ENCODE measurements around the gene CACNA1C. TPM values are rescaled to one million over a fixed set of nuclear protein-coding genes. Genes with fewer than 3 reads are reported as not detected.

The CACNA1C gene
- total and polyA plus RNA-seq, 10 of the 15 experiments (the other 5 are each of a cell fraction or from before 2014, with no cell fraction given): under 0.01 to 0.15 (median 0.09) TPM; not detected in 5

- TF ChIP-seq ZNF274 (IDR thresholded peaks at IDR 0.05; ENCODE audit: insufficient read depth, insufficient read length) (no peak), CBX3 (IDR thresholded peaks at IDR 0.05; ENCODE audit: borderline replicate concordance, low read depth) (no peak), CEBPB (IDR thresholded peaks at IDR 0.05; ENCODE audit: borderline replicate concordance in 1 of 2, low read depth in 2 of 2, low read length in 2 of 2) (no peak), SUPT20H (IDR thresholded peaks at IDR 0.05; ENCODE audit: borderline replicate concordance, control insufficient read depth, low read depth, low read length) (no peak), CHD1 (IDR thresholded peaks at IDR 0.05; ENCODE audit: low read depth, low read length) (no peak), NR2F1 (conservative IDR thresholded peaks at IDR 0.05) (no peak), SUZ12 (IDR thresholded peaks at IDR 0.05; ENCODE audit: unreplicated experiment) (no peak), MXI1 (IDR thresholded peaks at IDR 0.05; ENCODE audit: low read depth, low read length) (no peak), ELK1 (IDR thresholded peaks at IDR 0.05; ENCODE audit: low read depth, low read length) (no peak)
Measured at GRCh38 chr12:2560356-2560755, 507.6 kb downstream of the CACNA1C start (continued).

- CTCF ChIA-PET: no interaction called here
- Histone ChIP-seq H3K36me3 (ENCODE audit: control insufficient read depth in 2 of 2, insufficient read depth in 2 of 2, low read length in 1 of 2) (no peaks in the 10 kb centered on the region), H3K9ac (ENCODE audit: control insufficient read depth, insufficient read depth, low read length) (no peak overlapping the region), H3K27me3 (replicated peaks in 1 of 2; ENCODE audit: control insufficient read depth in 2 of 2, insufficient read depth in 2 of 2, low read length in 1 of 2) (peaks cover 3 to 5% of the 10 kb centered on the region in 2 experiments; a peak in 3 of 4 replicates), H3K27ac (ENCODE audit: control insufficient read depth, insufficient read depth) (no peak overlapping the region), H4K20me1 (ENCODE audit: control insufficient read depth, insufficient read depth) (no peaks in the 10 kb centered on the region), H3K4me2 (ENCODE audit: control insufficient read depth, insufficient read depth) (no peak overlapping the region), H3K4me3 (no peak overlapping the region), H3K4me1 (ENCODE audit: control insufficient read depth, insufficient read depth, low read length) (no peaks in the 10 kb centered on the region), H3K79me2 (ENCODE audit: control insufficient read depth, insufficient read depth, low read length) (no peaks in the 10 kb centered on the region), H3K9me3 (replicated peaks; ENCODE audit: control insufficient read depth, insufficient read depth, low read length) (no peaks in the 10 kb centered on the region), H2AFZ (ENCODE audit: control insufficient read depth, low read depth, low read length) (no peak overlapping the region)
- WGBS (ENCODE audit: insufficient coverage, insufficient replicate concordance, low lambda C conversion rate, missing lambda C conversion rate): 43% methylated on average over 10 of the region's 10 CpGs
- ATAC-seq (no peak), DNase-seq (ENCODE audit: low read depth, low spot score) (no peak), FAIRE-seq (no peak)
- in situ Hi-C loops (cut with MboI): no loop called here
- RAD21 ChIA-PET (ENCODE audit: unreplicated experiment): interaction anchor here (0.6 kb wide), 1 partner anchor 11 kb away, joined by 3 read pairs; no protein-coding TSS in a partner anchor
- POLR2A ChIA-PET: no interaction called here
- BruUV-seq (replicated peaks): no TSS peak
- intact Hi-C loops (cut with micrococcal nuclease; ENCODE audit: unreplicated experiment): no loop called here
- SMC1A ChIA-PET (ENCODE audit: uncharacterized antibody, unreplicated experiment): no interaction called here
- TF ChIP-seq CHD1 (IDR thresholded peaks at IDR 0.05; ENCODE audit: low read depth, low read length) (no peak), TAF1 (IDR thresholded peaks at IDR 0.05; ENCODE audit: borderline replicate concordance, low read depth, low read length) (no peak), MEF2B (IDR thresholded peaks at IDR 0.05; ENCODE audit: partially characterized antibody, poor library complexity, severe bottlenecking) (no peak), FOXK2 (IDR thresholded peaks at IDR 0.05) (no peak), ZNF384 (IDR thresholded peaks at IDR 0.05; ENCODE audit: borderline replicate concordance, low read depth, low read length) (no peak), SUPT20H (IDR thresholded peaks at IDR 0.05; ENCODE audit: borderline replicate concordance, control insufficient read depth, low read depth, low read length) (no peak), RAD21 (IDR thresholded peaks at IDR 0.05; ENCODE audit: insufficient read depth, low read depth, low read length) (no peak), NR2C1 (IDR thresholded peaks at IDR 0.05) (no peak), ZSCAN29 (IDR thresholded peaks at IDR 0.05) (no peak), MEF2A (IDR thresholded peaks at IDR 0.05; ENCODE audit: insufficient read depth, low read depth, low read length) (no peak), REST (IDR thresholded peaks at IDR 0.05; ENCODE audit: low read depth, low read length) (no peak)
Measured at GRCh38 chr12:2561367-2561766, 508.6 kb downstream of the CACNA1C start.

Data from GM12878 (cell line).